ENCODE data around the gene FGD3. TPM values are rescaled to one million over a fixed set of nuclear protein-coding genes. Genes with fewer than 3 reads are reported as not detected.

The FGD3 gene
- total RNA-seq, 1 donor from 2014 or later = 19.9 TPM

DNA sequence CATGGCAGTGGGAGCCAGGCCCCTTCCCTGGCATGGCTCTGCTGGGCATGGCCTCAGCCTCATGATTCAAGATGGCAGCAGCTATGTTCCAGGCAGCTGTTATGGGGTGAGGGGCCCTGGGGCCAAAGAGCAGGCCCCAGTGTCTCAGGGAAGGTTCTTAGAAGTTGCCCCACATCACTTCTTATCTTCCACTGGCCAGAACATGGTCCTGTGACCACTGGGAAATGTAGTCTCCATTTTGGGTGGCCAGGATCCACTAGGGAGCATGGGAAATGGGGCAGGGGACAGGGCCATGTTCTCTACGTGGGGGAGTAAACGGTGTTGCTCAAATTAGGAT lies 129.4 kb downstream of the FGD3 start:
- Histone ChIP-seq H3K4me1 (peaks cover 13% of the 10 kb centered on the region), H3K9me3 (no peaks in the 10 kb centered on the region), H3K4me3 (no peak overlapping the region), H3K27me3 (no peaks in the 10 kb centered on the region), H3K27ac (no peak overlapping the region), H3K36me3 (no peaks in the 10 kb centered on the region)
- intact Hi-C loops (cut with DNase I) = no loop called here
- TF ChIP-seq POLR2AphosphoS5 (IDR thresholded peaks at IDR 0.05; ENCODE audit: insufficient read depth in 1 of 2, low read depth in 1 of 2) = no peak
- TF ChIP-seq, protein P1, sequence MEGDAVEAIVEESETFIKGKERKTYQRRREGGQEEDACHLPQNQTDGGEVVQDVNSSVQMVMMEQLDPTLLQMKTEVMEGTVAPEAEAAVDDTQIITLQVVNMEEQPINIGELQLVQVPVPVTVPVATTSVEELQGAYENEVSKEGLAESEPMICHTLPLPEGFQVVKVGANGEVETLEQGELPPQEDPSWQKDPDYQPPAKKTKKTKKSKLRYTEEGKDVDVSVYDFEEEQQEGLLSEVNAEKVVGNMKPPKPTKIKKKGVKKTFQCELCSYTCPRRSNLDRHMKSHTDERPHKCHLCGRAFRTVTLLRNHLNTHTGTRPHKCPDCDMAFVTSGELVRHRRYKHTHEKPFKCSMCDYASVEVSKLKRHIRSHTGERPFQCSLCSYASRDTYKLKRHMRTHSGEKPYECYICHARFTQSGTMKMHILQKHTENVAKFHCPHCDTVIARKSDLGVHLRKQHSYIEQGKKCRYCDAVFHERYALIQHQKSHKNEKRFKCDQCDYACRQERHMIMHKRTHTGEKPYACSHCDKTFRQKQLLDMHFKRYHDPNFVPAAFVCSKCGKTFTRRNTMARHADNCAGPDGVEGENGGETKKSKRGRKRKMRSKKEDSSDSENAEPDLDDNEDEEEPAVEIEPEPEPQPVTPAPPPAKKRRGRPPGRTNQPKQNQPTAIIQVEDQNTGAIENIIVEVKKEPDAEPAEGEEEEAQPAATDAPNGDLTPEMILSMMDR (IDR thresholded peaks at IDR 0.05) = no peak
- no peak for TF ChIP-seq POLR2A (IDR thresholded peaks at IDR 0.05)
- no peak for DNase-seq (ENCODE audit: extremely low spot score in 2 of 2)

DNA sequence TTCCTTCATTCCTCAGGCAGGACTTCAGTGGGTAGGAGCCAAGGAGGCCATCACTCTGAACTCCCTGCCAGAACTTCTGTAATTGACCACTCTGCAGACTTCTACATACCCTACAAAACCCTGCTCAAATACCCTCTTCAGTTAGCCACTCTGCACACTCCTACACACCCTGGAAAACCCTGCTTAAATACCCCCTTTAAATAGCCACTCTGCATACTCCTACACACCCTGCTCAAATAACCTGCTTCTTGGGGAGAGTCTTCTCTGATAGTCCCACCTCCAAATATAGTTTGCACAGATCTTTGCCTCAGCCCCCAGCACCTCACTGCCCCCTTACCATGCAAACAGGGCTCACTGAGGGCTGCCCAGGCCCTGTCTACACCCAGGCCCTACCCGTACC lies 130.0 kb downstream of the FGD3 start:
- H3K4me1 ChIP-seq = peaks cover 7% of the 10 kb centered on the region
- no peak for DNase-seq (ENCODE audit: extremely low spot score in 2 of 2)
- no peaks in the 10 kb centered on the region for H3K27me3 ChIP-seq
- H3K27ac ChIP-seq = no peak overlapping the region
- intact Hi-C loops (cut with DNase I) = no loop called here
- H3K4me3 ChIP-seq = no peak overlapping the region
- no peaks in the 10 kb centered on the region for H3K9me3 ChIP-seq
- H3K36me3 ChIP-seq = no peaks in the 10 kb centered on the region
- TF ChIP-seq POLR2A (IDR thresholded peaks at IDR 0.05) = no peak
- no peak for TF ChIP-seq POLR2AphosphoS5 (IDR thresholded peaks at IDR 0.05; ENCODE audit: insufficient read depth in 1 of 2, low read depth in 1 of 2)
- TF ChIP-seq, protein P1 (IDR thresholded peaks at IDR 0.05) = no peak

DNA sequence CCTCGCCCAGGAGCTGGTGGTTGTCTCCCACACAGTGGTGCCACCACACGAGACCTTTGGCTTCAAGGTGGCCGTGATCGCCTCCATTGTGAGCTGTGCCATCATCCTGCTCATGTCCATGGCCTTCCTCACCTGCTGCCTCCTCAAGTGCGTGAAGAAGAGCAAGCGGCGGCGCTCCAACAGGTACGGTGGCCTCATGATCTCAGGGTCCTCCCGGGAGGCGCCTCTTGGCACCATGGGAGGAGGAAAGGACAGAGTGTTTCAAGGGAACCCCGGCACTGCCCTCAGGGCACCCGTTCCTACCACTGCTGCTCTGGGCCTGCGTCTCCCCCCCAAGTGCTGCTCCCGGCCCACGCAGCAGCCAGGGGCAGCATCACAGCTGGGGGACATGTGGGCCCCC lies 130.5 kb downstream of the FGD3 start:
- TF ChIP-seq, protein P1 (IDR thresholded peaks at IDR 0.05) = no peak
- TF ChIP-seq POLR2AphosphoS5 (IDR thresholded peaks at IDR 0.05; ENCODE audit: insufficient read depth in 1 of 2, low read depth in 1 of 2) = no peak
- no peak for TF ChIP-seq POLR2A (IDR thresholded peaks at IDR 0.05)
- Histone ChIP-seq H3K27me3 (no peaks in the 10 kb centered on the region), H3K9me3 (no peaks in the 10 kb centered on the region), H3K4me1 (peaks cover 3% of the 10 kb centered on the region), H3K4me3 (no peak overlapping the region), H3K36me3 (no peaks in the 10 kb centered on the region), H3K27ac (no peak overlapping the region)
- intact Hi-C loops (cut with DNase I) = no loop called here
- DNase-seq (ENCODE audit: extremely low spot score in 2 of 2) = no peak

DNA sequence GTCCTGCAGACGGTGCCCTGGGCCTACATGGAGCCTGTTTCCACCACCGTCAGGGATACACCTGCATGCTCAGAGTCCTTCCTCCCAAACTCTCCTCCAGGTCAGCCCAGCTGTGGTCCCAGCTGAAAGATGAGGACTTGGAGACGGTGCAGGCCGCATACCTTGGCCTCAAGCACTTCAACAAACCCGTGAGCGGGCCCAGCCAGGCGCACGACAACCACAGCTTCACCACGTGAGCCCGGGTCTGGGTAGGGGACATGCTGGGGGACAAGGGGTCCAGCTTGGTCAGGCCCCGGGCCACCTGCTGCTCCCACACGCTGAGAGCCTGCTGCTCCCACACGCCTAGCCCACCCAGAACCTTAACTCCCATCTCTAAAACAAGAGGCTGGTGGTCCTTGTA lies 132.0 kb downstream of the FGD3 start:
- TF ChIP-seq POLR2A (IDR thresholded peaks at IDR 0.05) (no peak), POLR2AphosphoS5 (IDR thresholded peaks at IDR 0.05; ENCODE audit: insufficient read depth in 1 of 2, low read depth in 1 of 2) (no peak)
- TF ChIP-seq, protein P1 (IDR thresholded peaks at IDR 0.05) = no peak
- Histone ChIP-seq H3K9me3 (no peaks in the 10 kb centered on the region), H3K4me1 (no peaks in the 10 kb centered on the region), H3K36me3 (no peaks in the 10 kb centered on the region), H3K27ac (no peak overlapping the region), H3K4me3 (no peak overlapping the region), H3K27me3 (no peaks in the 10 kb centered on the region)
- intact Hi-C loops (cut with DNase I) = no loop called here
- no peak for DNase-seq (ENCODE audit: extremely low spot score in 2 of 2)

DNA sequence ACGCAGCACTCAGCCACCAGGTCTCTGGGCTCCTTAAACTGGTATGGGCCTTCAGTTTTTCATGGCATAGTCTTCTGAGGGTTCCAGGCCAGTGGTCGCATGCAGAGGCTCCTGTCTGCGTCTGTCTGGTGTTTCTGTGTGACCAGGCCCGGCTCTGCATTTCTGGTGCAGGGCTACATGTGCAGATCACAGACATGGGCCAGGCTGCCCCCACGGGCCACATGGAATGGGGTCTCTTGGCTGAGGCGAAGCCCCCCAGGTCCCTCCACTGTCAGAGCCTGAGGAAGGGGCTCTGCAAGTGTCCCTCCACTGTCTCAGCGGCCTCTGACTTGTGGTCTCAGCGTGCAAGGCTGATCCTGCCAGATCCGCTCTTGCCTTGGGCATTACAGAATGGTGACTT lies 133.1 kb downstream of the FGD3 start:
- H3K36me3 ChIP-seq = no peaks in the 10 kb centered on the region
- TF ChIP-seq POLR2A (IDR thresholded peaks at IDR 0.05) (no peak), POLR2AphosphoS5 (IDR thresholded peaks at IDR 0.05; ENCODE audit: insufficient read depth in 1 of 2, low read depth in 1 of 2) (no peak)
- TF ChIP-seq, protein P1 (IDR thresholded peaks at IDR 0.05) = no peak
- DNase-seq (ENCODE audit: extremely low spot score in 2 of 2) = peak in 1 of 2 donors; percentile 62

More for the DNA sequence above, 133.1 kb downstream of the FGD3 start:
- no peaks in the 10 kb centered on the region for H3K9me3 ChIP-seq
- H3K4me3 ChIP-seq = no peak overlapping the region
- intact Hi-C loops (cut with DNase I) = no loop called here
- no peaks in the 10 kb centered on the region for H3K27me3 ChIP-seq
- H3K27ac ChIP-seq = no peak overlapping the region
- H3K4me1 ChIP-seq = no peaks in the 10 kb centered on the region

Data from vagina (tissue), 2 donors.